Measurements from ENCODE around the gene GTF3C2. TPM values are rescaled to one million over a fixed set of nuclear protein-coding genes. Genes with fewer than 3 reads are reported as not detected.

The GTF3C2 gene, protein sequence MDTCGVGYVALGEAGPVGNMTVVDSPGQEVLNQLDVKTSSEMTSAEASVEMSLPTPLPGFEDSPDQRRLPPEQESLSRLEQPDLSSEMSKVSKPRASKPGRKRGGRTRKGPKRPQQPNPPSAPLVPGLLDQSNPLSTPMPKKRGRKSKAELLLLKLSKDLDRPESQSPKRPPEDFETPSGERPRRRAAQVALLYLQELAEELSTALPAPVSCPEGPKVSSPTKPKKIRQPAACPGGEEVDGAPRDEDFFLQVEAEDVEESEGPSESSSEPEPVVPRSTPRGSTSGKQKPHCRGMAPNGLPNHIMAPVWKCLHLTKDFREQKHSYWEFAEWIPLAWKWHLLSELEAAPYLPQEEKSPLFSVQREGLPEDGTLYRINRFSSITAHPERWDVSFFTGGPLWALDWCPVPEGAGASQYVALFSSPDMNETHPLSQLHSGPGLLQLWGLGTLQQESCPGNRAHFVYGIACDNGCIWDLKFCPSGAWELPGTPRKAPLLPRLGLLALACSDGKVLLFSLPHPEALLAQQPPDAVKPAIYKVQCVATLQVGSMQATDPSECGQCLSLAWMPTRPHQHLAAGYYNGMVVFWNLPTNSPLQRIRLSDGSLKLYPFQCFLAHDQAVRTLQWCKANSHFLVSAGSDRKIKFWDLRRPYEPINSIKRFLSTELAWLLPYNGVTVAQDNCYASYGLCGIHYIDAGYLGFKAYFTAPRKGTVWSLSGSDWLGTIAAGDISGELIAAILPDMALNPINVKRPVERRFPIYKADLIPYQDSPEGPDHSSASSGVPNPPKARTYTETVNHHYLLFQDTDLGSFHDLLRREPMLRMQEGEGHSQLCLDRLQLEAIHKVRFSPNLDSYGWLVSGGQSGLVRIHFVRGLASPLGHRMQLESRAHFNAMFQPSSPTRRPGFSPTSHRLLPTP
- total RNA-seq, result 10 to 100 TPM; 62.9 to 72.3 TPM

DNA sequence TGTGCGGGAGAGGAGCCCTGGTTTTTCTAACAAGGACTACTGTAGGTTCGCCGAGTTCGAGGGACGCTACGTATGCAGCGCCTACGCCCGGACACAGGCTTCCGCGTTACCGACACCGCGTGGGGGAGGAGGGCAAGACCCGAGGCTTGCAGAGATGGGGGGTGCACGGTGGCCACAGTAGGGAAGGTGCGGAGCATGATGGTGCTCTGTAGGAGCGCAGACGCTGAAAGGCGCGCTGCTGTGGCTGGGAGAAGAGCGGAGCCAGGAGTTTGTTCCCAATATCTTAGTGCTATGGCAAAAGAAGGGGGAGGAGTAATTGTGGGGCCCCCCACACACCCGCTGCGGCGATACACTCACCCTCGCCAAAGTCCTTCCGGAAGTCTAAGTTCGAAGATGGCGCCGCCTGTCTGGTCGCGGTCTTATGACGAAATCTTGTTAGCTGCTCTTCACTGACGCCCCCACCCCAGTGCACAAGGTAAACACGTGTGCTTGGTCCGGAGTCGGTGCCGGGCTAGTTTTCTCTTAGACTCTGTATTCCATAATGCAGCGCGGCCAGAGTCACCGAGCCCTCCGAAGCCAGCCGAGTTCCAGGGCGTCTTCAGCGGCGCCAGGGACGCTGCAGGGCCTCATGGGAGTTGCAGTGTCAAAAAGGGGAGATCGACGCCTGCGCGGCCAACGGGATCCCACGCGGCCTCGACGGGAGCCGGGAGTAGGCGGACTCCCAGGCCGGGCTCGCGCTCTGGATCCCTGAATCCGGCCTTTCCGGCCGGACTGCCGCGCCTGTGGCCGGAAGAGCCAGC lies at the start of gene GTF3C2:
GTF3C2 (minus strand) TSS at position 383 of the 800 bp plus-strand sequence. CDS start 13,210 bp downstream, outside the sequence.
- H3K27ac Mint-ChIP-seq, result peak within 1 kb of the TSS; percentile 99
- peak; percentile 94 for DNase-seq
- peaks cover 26% of the 10 kb centered on the region for H3K36me3 Mint-ChIP-seq (ENCODE audit: low read depth)
- H3K4me3 Mint-ChIP-seq, result peak within 1 kb of the TSS; percentile 99
- peaks cover 59% of the 10 kb centered on the region for H3K4me1 Mint-ChIP-seq (ENCODE audit: low read depth)
- no peaks in the 10 kb centered on the region for H3K27me3 Mint-ChIP-seq (ENCODE audit: low read depth)
- no peaks in the 10 kb centered on the region for H3K9me3 Mint-ChIP-seq
- intact Hi-C loops (cut with micrococcal nuclease), result loop anchor here (1.0 to 5.0 kb wide), 9 partner anchors 14 to 1324 kb away; partner anchors contain the start of genes ATRAID, EIF2B4, IFT172 and MPV17
- CTCF ChIA-PET, result interaction anchor here (0.6 to 1.8 kb wide), 2 partner anchors 11 to 14 kb away, joined by 3 to 6 read pairs; partner anchors contain the start of genes EIF2B4 and SNX17

DNA sequence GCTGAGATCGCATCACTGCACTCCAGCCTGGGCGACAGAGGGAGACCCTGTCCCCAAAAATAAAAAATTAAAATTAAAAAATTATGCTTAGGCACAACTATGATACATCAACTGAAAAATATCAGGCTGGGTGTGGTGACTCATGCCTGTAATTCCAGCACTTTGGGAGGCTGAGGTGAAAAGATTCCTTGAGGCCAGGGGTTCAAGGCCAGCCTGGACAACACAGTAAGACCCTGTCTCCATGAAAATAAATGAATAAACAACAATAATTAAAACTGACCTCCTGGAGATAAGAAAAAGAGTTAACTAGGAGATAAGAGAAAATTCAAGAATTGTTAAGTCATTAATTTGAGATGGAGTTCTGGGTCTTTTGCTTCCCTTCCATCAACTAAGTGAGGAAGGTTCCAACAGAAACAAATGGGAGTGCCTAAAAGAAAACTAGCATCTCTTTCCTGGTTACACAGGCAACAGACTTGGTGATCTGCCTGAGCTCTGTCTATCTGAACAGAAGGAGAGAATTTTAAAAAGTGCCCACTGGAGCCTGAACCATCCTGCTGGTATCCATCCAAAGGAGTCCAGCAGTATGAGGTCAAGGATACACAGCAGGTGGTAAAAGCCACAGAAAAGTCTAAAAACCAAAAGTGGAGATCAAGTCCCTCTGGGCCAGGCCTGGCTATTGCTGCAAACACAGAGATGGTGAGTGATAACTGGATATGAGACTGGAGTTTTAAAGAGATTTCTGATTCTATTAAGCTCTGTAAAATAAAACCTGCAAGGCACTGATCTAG lies 44.0 kb upstream of the GTF3C2 start:
- CTCF ChIA-PET, result interaction anchor here (0.6 kb wide), 1 partner anchor 97 kb away, joined by 3 read pairs; no protein-coding TSS in a partner anchor
- H3K4me3 Mint-ChIP-seq, result no peak overlapping the region
- intact Hi-C loops (cut with micrococcal nuclease), result no loop called here
- H3K27me3 Mint-ChIP-seq (ENCODE audit: low read depth), result no peaks in the 10 kb centered on the region
- H3K27ac Mint-ChIP-seq, result no peak overlapping the region
- no peaks in the 10 kb centered on the region for H3K9me3 Mint-ChIP-seq
- peaks cover 46% of the 10 kb centered on the region for H3K4me1 Mint-ChIP-seq (ENCODE audit: low read depth)
- peaks cover 28% of the 10 kb centered on the region for H3K36me3 Mint-ChIP-seq (ENCODE audit: low read depth)
- DNase-seq, result no peak

DNA sequence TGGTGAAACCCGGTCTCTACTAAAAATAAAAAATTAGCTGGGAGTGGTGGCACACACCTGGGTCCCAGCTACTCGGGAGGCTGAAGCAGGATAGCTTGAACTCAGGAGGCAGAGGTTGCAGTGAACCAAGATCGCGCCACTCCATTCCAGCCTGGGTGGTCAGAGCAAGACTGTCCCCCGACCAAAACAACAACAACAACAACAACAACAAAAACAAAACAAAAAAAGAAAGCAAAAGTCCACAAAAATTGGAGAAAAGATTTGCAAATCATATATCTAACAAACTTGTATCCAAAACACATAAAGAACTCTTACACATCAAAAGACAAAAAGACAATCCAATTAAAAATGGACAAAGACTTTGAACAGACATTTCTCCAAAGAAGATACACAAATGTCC lies 42.4 kb upstream of the GTF3C2 start:
- CTCF ChIA-PET, result no interaction called here
- no peak for DNase-seq
- intact Hi-C loops (cut with micrococcal nuclease), result no loop called here

DNA sequence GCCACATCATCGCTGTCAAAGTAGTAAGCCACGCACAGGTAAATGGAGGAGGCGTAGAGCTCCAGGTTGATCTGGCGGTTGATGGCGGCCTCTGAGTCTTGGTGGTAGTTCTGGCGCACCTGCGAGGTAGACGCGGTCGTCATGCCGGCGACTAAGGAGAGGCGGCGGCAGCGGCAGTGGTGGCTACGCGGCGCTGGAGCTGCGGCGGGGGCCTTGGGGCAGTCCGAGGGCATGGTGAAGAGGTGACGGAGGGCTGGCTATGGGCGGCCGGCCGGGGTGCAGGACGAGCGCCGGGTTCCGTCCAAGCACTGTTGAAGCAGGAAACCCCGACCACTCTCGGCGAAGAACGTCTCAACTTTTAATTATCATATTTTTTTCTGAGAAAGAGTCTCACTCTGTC lies 36.7 kb upstream of the GTF3C2 start:
- no peak overlapping the region for H3K27ac Mint-ChIP-seq
- H3K4me3 Mint-ChIP-seq, result no peak overlapping the region
- peaks cover 22% of the 10 kb centered on the region for H3K36me3 Mint-ChIP-seq (ENCODE audit: low read depth)

More for the DNA sequence above, 42.4 kb upstream of the GTF3C2 start:
- Mint-ChIP-seq H3K27ac (no peak overlapping the region), H3K4me1 (ENCODE audit: low read depth) (peaks cover 40% of the 10 kb centered on the region), H3K36me3 (ENCODE audit: low read depth) (peaks cover 22% of the 10 kb centered on the region), H3K9me3 (no peaks in the 10 kb centered on the region), H3K27me3 (ENCODE audit: low read depth) (no peaks in the 10 kb centered on the region), H3K4me3 (no peak overlapping the region)

DNA sequence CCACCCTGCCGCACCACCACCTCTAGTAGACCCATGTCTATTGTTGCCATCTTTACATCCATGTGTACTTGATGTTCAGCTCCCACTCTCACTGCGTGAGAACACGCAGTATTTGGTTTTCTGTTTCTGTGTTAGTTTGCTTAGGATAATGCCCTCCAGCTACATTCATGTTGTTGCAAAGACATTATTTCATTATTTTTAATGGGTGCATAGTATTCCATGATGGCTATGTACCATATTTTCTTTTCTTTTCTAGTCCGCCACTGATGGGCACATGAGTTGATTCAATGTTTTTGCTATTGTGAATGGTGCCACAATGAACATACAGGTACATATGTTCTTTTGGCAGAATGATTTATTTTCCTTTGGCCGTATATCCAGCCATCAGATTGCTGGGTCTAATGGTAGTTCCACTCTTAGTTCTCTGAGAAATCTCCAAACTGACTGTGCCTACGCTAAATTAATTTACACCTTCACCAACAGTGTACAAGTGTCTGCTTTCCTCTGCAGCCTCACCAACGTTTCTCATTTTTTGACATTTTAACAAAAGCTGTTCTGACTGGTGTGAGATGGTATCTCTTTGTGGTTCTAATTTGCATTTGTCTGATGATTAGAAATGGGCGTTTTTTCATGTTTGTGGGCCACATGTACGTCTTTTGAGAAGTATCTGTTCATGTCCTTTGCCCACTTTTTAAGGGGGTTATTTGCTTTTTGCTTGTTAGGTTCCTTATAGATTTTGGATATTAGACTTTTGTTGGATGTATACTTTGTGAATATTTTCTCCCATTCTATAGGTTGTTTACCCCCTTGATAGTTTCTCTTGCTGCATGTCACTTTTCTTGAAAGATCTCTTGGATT lies 34.5 kb upstream of the GTF3C2 start:
- no peaks in the 10 kb centered on the region for H3K27me3 Mint-ChIP-seq (ENCODE audit: low read depth)
- no peak overlapping the region for H3K4me3 Mint-ChIP-seq
- intact Hi-C loops (cut with micrococcal nuclease), result no loop called here
- peak overlapping the region; percentile 21 for H3K27ac Mint-ChIP-seq
- CTCF ChIA-PET, result no interaction called here
- peaks cover 30% of the 10 kb centered on the region for H3K4me1 Mint-ChIP-seq (ENCODE audit: low read depth)
- H3K9me3 Mint-ChIP-seq, result no peaks in the 10 kb centered on the region
- peaks cover 20% of the 10 kb centered on the region for H3K36me3 Mint-ChIP-seq (ENCODE audit: low read depth)
- no peak for DNase-seq

More for the DNA sequence above, 36.7 kb upstream of the GTF3C2 start:
- intact Hi-C loops (cut with micrococcal nuclease), result no loop called here
- CTCF ChIA-PET, result interaction anchor here (1.4 kb wide), 1 partner anchor 17 kb away, joined by 3 read pairs; the partner anchor contains the start of gene PPM1G
- no peak for DNase-seq
- Mint-ChIP-seq H3K27me3 (ENCODE audit: low read depth) (no peaks in the 10 kb centered on the region), H3K4me1 (ENCODE audit: low read depth) (peaks cover 42% of the 10 kb centered on the region), H3K9me3 (no peaks in the 10 kb centered on the region)

DNA sequence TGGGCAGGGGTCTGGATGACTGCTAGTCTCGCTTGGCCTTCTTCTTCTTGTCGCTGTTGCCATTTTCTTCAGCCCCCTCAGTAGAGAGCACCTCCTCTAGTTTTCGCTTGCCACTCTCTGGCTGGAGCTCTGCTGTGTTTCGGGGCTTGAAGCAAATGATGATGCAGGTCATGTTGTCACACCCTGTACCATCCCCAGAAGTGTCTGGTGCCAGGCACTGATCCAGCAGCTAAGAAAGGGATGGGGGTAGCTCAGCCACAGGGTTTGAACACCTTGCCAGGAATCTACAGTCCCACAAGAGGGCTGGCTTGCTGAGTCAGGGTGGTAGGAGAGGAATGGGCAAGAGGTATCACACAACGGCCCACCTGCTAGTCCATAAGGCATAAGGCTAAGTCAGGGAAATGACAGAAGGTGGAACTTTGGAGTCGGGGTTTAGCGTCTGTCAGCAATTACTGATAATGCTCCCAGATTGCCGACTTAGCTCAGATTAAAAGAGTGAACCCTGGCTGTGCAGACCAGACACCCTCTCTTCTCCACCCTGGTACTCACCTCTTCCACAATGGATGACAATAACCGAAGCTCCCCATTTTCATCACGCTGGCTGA lies 25.1 kb upstream of the GTF3C2 start:
- no peaks in the 10 kb centered on the region for H3K9me3 Mint-ChIP-seq
- peak overlapping the region; percentile 86 for H3K27ac Mint-ChIP-seq
- intact Hi-C loops (cut with micrococcal nuclease), result loop anchor here (2.0 kb wide), 1 partner anchor 49 kb away; no protein-coding TSS in a partner anchor
- H3K4me3 Mint-ChIP-seq, result peak overlapping the region; percentile 77
- no peaks in the 10 kb centered on the region for H3K27me3 Mint-ChIP-seq (ENCODE audit: low read depth)
- peaks cover 30% of the 10 kb centered on the region for H3K36me3 Mint-ChIP-seq (ENCODE audit: low read depth)
- no peak for DNase-seq
- CTCF ChIA-PET, result interaction anchor here (0.5 to 3.1 kb wide), 3 partner anchors 15 to 217 kb away, joined by 3 to 13 read pairs (median 5); partner anchors contain the start of gene NRBP1
- peaks cover 30% of the 10 kb centered on the region for H3K4me1 Mint-ChIP-seq (ENCODE audit: low read depth)

DNA sequence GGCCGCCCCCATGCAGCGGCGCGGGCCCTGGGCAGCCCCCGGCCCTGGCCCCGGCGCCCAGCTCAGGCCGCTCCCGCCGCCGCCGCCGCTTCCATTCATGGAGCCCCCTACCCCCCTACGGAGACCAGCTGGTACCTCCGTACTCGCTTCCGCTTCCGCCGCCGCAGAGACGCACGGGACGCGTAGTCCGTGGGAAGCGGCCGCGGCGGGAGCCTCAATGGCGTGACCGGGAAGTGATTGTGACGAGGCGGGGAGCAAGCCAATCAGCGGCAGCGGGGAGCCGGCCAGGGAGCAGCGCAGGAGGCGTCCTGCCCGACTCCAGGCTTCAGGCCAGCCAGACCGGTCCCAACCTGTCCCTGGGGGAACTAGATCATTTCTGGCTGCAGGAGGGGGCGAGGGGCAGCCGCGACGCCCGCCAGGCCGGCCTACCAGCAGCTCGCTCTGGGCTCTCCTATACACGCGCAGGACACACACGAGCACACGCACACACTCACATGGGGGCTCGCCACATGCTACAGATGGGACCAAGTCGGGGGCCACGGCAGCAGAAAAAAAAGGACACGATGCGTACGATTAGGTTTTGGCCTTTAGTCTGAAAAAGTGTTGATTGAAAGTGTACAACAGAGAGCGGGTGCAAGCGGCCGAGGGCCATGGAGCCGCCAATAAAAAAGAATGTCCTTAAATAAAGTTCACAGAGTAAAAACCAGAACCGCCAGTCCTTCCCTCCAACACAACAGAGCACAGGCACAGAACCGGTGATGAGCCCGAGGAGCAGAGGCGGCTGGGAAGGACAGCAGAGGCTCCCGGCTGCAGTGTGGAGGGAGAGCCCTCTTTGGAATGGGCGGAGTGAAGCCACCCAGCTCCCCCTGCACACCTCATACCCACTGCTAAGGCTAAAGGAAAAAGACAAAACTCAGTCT lies 24.3 kb upstream of the GTF3C2 start, which contains the start of gene ZNF513:
ZNF513 (minus strand) TSS at position 109 of the 920 bp plus-strand sequence. CDS start 208 bp downstream, outside the sequence.
- CTCF ChIA-PET, result interaction anchor here (0.5 to 3.1 kb wide), 5 partner anchors 14 to 302 kb away, joined by 3 to 13 read pairs (median 5); partner anchors contain the start of gene NRBP1
- peak; percentile 93 for DNase-seq
- intact Hi-C loops (cut with micrococcal nuclease), result loop anchor here (1.0 to 2.0 kb wide), 5 partner anchors 11 to 108 kb away; partner anchors contain the start of genes EIF2B4, GTF3C2, IFT172 and PPM1G

DNA sequence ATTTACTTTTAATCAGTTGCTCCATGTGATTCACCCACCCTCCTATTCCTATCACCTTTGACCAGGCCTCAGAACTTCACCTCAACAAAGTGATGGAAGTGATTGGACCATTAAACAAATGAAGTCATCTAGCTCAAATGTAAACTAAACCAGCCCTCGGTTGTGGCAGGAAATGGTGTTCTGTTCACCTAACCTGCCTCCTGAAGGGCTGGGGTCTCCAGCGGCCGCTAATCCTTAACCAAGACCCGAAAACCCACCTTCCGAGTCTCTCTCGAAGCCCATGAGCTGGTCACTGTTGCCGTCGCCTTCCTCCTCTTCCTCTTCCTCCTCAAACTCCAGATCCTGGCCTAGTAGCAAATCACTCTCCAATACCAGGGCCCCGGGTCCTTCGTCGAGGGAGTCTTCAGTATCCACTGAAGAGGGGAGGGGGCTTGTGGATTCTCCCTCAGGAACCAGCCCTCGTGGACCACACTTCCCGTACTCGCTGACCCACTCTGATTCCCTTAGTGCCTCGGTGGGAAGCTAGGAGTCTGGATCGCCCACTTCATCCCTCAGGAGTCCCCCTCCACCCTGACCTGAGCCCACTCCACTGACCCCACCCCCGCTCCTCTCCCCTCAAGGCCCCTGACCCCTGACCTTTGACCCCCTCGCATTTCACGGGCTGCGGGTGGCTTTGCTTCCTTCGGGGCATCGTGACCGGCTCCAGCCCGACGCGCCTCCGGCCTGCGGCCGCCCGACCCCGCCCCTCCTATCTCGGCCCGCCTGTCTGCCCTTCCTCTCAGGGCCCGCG lies 23.5 kb upstream of the GTF3C2 start:
- Mint-ChIP-seq H3K4me3 (peak overlapping the region; percentile 79), H3K27ac (peak overlapping the region; percentile 85), H3K9me3 (no peaks in the 10 kb centered on the region), H3K27me3 (ENCODE audit: low read depth) (no peaks in the 10 kb centered on the region), H3K4me1 (ENCODE audit: low read depth) (peaks cover 30% of the 10 kb centered on the region), H3K36me3 (ENCODE audit: low read depth) (peaks cover 23% of the 10 kb centered on the region)
- DNase-seq, result peak; percentile 57
- CTCF ChIA-PET, result interaction anchor here (1.1 to 3.1 kb wide), 4 partner anchors 9 to 303 kb away, joined by 3 to 13 read pairs (median 8); partner anchors contain the start of genes NRBP1 and SNX17
- intact Hi-C loops (cut with micrococcal nuclease), result loop anchor here (1.0 to 2.0 kb wide), 5 partner anchors 10 to 109 kb away; partner anchors contain the start of genes EIF2B4, GTF3C2, IFT172 and PPM1G

More for the DNA sequence above, 24.3 kb upstream of the GTF3C2 start, which contains the start of gene ZNF513:
- H3K4me3 Mint-ChIP-seq, result peak within 1 kb of the TSS; percentile 79
- no peaks in the 10 kb centered on the region for H3K27me3 Mint-ChIP-seq (ENCODE audit: low read depth)
- H3K27ac Mint-ChIP-seq, result peak within 1 kb of the TSS; percentile 86
- H3K36me3 Mint-ChIP-seq (ENCODE audit: low read depth), result peaks cover 30% of the 10 kb centered on the region
- H3K4me1 Mint-ChIP-seq (ENCODE audit: low read depth), result peaks cover 30% of the 10 kb centered on the region
- no peaks in the 10 kb centered on the region for H3K9me3 Mint-ChIP-seq

All from activated naive CD4-positive, alpha-beta T cell treated with anti-CD3 and anti-CD28 coated beads for 36 hours (primary cell).